SK-N-MC (cell line): ENCODE measurements around the gene COA8.

Experiments
- EZH2 ChIP-seq: fragments of 200-600 bp; sonication (generic); IDR thresholded peaks from one replicate; pipeline ENCODE4 v1.6.1; 2017; ENCODE audit warnings: antibody characterized with exemption
- FOXP2 ChIP-seq: optimal IDR thresholded peaks from 2 replicates; pipeline ENCODE3; 2011; ENCODE audit warnings: mild to moderate bottlenecking, moderate library complexity; ENCODE audit not compliant: insufficient read depth; ENCODE audit errors: extremely low read length, control extremely low read depth

DNA sequence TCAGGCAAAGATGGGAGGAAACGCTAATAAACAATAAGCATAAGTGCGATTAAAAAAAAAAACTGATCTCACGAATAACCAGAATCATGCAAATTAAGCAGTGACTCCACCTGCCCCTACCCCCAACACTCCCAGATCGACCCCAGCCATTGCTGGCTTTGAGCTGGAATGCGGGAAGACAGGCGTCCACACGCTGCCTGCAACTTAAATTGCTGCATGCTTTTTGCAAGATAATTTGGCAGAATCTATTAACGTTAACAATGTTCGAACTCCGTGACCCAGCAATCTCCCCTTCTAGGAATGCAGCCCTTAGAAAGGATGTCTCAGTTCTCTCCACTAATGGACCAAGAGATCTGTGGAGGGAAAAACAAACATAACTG is 39.2 kb upstream of the COA8 start:
- no peak for TF ChIP-seq FOXP2
- no peak for TF ChIP-seq EZH2
